HFF-Myc (cell line): ENCODE results near the gene ST6GALNAC3.

Experiments
- DNase-seq: peaks from one replicate; pipeline ENCODE4 v3.0.0-alpha.2; 2011; ENCODE audit warnings: low read depth; ENCODE audit errors: extremely low read depth
- H3K4me3 ChIP-seq: replicated peaks from 2 replicates; pipeline ENCODE4 v1.5.1; 2011; ENCODE audit warnings: low read depth, mild to moderate bottlenecking, control low read depth, low read length
- CTCF ChIP-seq: IDR thresholded peaks from 2 replicates; pipeline ENCODE4 v1.5.1; 2012; ENCODE audit warnings: mild to moderate bottlenecking, low read depth, low read length, control low read depth; ENCODE audit errors: missing control alignments

ST6GALNAC3 gene

GRCh38 chr1:76354236-76354635 is 279.7 kb downstream of the ST6GALNAC3 start:
- no peak for TF ChIP-seq CTCF
- H3K4me3 ChIP-seq: no peak overlapping the region
- DNase-seq: no peak

DNA sequence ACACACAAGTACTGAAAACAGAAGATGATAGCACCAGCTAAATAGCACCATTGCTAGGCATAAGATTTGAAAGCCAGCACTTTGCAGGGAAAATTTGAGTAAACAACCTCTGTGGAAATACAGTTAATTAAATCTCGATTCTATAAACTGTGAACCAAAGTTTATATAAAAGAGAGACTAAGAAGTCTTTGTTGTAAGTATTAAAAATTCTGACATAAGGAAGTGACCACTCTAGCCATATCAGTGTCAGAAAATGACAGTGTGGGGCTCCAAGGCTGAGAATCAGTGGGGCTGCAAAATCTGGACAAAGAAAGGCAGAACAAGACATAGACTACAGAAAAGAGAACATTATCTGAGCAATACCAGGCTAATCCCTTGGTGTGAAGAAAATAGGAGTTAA is 292.2 kb downstream of the ST6GALNAC3 start:
- no peak overlapping the region for H3K4me3 ChIP-seq
- no peak for TF ChIP-seq CTCF

DNA sequence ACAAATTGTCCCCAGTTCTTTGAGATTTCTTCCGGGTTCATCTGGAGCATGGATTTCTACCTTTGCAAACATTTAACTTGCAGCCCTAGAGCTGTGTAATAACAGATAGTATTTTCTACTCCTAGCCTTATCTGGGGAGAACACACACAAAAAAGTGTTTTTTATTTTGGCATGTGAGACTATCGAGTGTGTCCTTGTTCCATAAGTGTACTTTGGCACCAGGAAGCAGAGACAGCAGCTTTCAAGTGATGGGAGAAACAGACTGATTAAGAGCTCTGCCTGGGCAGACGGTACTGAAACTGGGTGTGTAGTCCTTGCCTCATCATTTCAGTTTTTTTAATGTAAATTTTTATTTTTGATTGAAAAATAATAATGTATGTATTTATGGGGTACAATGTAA is 297.4 kb downstream of the ST6GALNAC3 start:
- no peak for TF ChIP-seq CTCF
- DNase-seq: no peak
- no peak overlapping the region for H3K4me3 ChIP-seq

More for the DNA sequence above, 292.2 kb downstream of the ST6GALNAC3 start:
- no peak for DNase-seq

DNA sequence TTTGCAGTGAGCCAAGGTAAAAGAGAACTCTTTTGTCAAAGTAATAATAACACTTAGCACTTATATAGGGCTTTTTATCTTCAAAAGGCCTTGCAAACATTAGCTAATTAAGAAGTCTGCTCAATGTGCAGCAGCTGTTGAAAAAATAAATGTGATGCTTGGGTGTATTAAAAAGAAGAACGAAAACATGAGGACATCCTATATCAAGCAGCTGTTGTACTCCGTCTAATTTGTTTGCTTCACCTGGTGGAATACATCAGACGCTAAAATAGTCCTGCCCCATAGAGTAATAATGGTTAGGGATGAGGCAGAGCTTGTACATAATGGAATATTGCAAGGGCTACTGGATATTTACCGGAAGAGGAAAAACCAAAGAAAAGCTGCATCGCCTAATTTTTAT is 299.5 kb downstream of the ST6GALNAC3 start:
- no peak overlapping the region for H3K4me3 ChIP-seq
- DNase-seq: no peak
- no peak for TF ChIP-seq CTCF

GRCh38 chr1:76377247-76377646 is 302.7 kb downstream of the ST6GALNAC3 start:
- no peak for TF ChIP-seq CTCF

GRCh38 chr1:76379506-76379905 is 305.0 kb downstream of the ST6GALNAC3 start:
- no peak for DNase-seq
- no peak for TF ChIP-seq CTCF
- no peak overlapping the region for H3K4me3 ChIP-seq

More at GRCh38 chr1:76377247-76377646, 302.7 kb downstream of the ST6GALNAC3 start:
- no peak for DNase-seq
- H3K4me3 ChIP-seq: no peak overlapping the region

DNA sequence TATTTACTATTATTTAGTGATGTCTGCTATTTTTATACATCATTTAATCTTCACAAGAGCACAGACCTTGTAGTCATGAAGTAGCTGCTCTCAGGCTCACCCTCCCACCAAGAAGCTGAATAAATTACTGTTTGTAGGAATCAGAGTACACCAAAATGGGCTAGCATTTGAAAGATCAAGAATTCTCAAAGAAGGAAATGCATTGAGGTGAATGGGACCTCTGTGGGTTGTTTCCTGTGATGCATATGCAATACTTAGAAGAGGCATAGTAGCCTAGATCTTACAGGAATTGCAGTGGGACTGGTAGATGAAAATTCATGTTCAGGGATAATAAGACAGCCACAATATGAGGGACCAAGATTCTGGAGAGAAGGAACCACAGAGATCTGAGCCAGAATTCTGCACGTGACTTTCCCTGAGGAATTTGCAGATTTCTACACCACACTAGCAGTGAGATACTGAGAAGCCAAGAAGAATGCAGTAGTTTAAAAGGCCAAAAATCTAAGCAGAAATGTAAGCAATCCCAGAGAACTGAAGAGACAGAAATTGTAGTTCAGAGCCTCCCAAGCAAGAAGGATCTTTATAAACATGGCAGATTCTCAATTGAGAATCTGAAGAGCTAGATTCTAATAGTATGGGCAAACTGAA is 307.0 kb downstream of the ST6GALNAC3 start:
- DNase-seq: no peak

More for the DNA sequence above, 307.0 kb downstream of the ST6GALNAC3 start:
- no peak overlapping the region for H3K4me3 ChIP-seq
- TF ChIP-seq CTCF: no peak
